ENCODE results near the gene MYL3. TPM values are rescaled to one million over a fixed set of nuclear protein-coding genes. Genes with fewer than 3 reads are reported as not detected.
A peak's percentile ranks its signal among the peaks of the same experiment; 100 is the strongest.
"Not testable (repeated sequence)": the region's sequence is repeated elsewhere in the genome, so short reads cannot be mapped to it uniquely, and the experiment has no call there.

Gene MYL3
- 3.3 TPM for total RNA-seq

DNA sequence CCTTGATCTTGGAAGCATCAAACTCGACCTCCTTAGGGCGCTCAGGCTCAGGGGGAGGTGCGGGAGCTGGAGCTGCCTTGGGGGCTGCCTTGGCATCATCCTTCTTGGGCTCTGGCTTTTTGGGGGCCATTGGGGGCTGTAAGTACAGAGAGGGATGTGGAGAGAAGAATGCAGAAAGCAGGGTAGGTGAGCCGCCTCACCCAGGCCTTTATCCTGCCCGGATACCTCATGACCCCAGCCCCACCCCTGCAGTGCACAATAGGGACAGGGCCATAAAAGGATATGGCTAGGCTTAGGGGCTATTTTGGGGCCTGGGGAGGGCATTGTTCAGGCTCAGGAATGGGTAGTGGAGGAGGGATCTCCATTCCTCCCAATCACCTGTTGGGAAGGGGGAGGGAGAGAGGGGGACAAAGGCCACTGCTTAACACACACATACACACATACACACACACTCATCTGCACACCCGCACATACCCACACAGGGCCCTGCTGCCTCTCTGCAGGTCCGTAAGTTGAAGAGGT lies at the start of gene MYL3:
TSS of gene MYL3 (minus strand) at position 184 of the 522 bp plus-strand sequence. CDS start at position 130, 54 bp downstream.
- peak; percentile 31 for DNase-seq (ENCODE audit: low spot score)
- intact Hi-C loops (cut with DNase I), result no loop called here
- ATAC-seq, result no peak

DNA sequence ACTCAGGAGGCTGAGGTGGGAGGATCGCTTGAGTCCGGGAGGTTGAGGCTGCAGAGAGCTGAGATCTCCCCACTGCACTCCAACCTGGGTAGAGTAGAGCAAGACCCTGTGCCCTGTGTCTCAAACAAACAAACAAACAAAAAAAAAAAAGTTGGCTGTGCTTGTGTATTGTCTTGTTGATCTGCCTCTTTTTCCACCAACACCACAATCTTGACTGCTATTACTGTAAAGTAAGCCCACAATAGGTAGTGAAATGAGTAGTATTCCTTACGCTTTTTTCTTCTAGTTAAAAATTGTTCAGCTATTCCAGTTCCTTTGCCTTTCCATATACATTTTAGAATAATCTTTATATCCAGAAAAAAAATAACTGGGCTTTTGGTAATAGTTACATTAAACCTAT lies 49.7 kb upstream of the MYL3 start:
- no peak for ATAC-seq

DNA sequence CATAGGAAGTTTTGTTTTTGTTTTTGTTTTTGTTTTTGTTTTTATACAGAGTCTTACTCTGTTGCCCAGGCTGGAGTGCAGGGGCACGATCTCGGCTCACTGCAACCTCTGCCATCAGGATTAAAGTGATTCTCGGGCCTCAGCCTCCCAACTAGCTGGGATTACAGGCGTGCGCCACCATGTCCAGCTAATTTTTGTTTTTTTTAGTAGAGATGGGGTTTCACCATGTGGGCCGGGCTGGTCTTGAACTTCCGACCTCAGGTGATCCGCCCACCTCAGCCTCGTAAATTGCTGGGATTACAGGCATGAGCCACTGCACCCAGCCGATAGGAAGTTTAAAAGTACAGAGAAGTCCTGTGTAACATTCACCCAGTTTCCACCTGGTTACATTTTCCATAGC lies 47.7 kb upstream of the MYL3 start:
- intact Hi-C loops (cut with DNase I); ATAC-seq: not testable (repeated sequence)
- DNase-seq (ENCODE audit: low spot score), result peak; percentile 39

More for the DNA sequence above, 49.7 kb upstream of the MYL3 start:
- intact Hi-C loops (cut with DNase I), result no loop called here
- no peak for DNase-seq (ENCODE audit: low spot score)

DNA sequence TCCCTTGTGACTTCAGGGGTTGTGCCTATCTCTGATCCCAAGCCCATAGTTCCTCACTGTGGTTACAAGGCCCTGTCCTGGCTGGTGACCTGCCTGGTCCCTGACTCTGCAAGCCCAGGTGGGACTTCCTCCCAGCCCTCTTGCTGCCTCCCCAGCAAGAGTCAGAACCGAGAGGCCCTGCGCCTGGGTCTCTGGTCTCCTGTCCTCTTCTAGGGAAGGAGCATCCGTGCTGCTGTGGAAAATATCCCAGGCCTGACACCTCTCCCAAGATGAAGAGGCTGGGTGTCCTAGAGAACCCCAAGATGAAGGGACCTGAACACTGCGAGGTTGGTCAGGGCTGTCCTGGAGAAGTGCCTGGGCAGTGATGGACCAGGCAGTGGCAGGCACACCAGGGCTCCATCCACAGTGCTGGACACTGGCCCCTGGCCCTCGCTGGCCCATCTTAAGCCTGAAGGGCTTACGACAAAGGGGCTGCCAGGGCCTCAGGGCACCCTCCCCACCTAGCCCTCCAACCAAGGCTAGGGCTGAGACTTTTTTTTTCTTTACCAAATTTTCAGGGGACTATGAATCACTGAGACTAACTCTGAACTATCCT lies 47.0 kb upstream of the MYL3 start:
- intact Hi-C loops (cut with DNase I), result no loop called here
- ATAC-seq (no peak), DNase-seq (ENCODE audit: low spot score) (peak; percentile 43)

DNA sequence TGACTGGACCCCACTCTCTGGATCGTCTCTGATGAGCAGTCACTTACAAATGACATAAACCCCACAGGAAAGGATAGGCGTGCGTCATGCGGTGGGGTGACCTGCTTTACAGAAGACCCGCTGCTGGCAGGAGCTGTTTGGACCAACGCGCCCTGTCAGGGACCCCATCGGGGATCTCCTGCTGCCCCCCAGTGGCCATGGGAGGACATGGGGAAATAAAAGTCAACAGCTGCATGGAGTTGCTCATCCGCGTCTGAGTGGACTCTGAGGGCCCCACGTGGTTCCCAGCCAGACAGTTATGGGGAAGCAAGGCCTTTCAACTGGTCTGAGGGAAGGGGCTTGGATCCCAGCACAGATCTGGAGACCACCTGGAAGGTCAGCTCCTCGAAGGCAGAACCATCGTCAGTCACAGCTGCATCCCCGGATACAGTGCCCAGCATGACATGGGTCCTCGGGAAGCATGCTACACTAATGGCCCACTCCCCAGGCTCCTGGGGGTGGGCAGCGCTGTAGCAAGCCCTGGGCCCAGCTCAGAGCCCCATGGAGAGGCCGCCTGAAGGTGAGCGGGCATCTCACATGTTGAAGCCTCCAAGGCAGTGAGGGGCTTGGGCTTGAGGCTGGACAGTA lies 46.4 kb upstream of the MYL3 start:
- intact Hi-C loops (cut with DNase I), result loop anchor here (5.0 kb wide), 1 partner anchor 202 kb away; no protein-coding TSS in a partner anchor
- DNase-seq (ENCODE audit: low spot score), result peak; percentile 92
- ATAC-seq, result peak; percentile 84

DNA sequence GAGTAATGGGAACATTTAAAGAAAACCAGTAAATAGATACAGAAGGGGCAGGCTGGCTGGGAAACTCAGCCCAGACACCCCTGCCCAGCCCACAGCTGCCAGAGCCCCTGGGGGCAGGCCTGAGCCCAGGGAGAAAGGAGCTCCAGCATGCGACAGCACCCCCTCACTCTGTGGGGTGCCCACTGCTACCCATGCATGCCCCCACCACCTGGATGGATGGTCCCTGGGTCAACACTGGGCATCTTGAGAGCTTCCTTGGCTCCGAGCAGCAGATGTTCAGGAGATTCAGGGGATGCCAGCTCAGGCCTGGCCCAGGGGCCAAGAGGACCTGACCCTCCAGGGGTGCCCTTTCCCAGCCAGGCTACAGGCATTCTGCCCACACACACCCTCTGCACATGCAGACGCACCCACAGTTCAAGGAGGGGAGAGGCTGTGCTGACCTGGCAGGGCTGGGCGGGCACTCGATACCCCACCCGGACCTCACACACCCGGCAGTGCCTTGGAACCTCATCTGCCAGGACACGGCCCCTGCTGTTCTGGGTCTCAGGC lies 45.8 kb upstream of the MYL3 start:
- DNase-seq (ENCODE audit: low spot score) (peak; percentile 53), ATAC-seq (peak; percentile 40)
- intact Hi-C loops (cut with DNase I), result loop anchor here (5.0 kb wide), 1 partner anchor 202 kb away; no protein-coding TSS in a partner anchor

DNA sequence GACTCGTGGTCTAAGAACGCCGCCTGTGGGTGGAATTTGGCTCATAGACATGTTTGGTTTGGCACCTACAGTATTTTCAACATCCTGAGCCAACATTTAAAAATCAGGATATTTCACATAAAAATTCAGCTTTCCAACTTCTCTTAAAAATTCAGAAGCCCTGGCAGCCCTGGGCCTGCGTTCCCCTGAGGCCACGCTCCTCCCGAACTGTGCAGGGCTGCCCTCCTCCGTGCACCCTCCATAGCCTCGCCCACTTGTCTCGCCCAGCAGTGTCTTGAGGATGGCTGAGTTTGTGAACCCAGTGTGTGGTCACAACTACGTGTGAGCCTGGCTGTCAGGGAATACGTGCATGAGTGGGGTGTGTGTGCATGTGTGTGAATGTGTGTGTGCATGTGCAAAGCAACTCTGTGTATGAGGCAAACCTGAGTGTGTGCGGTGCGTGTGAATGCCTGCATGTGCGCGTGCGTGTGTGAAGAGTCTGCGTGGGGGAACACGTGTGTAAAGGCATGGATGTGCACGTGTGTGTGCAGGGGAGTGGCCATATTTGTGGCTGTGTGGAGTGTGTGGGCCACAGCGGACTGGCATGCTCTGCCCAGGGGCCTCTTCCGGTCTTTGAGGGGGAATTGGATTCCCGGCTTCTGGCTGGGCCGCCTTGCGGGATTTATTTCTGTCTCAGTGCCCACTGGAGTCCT lies 45.2 kb upstream of the MYL3 start:
- intact Hi-C loops (cut with DNase I), result loop anchor here (5.0 kb wide), 1 partner anchor 201 kb away; no protein-coding TSS in a partner anchor
- ATAC-seq (peak; percentile 77), DNase-seq (ENCODE audit: low spot score) (no peak)

DNA sequence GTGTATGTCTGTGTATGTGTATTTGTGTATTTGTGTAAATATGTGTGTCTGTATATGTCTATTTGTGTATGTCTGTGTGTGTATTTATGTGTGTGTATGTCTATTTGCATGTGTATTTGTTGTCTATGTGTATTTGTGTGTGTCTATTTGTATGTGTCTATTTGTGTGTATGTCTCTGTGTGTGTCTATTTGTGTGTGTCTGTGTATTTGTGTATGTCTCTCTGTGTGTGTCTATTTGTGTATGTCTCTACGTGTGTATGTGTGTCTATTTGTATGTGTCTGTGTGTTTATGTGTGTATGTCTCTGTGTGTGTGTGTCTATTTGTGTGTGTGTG lies 44.7 kb upstream of the MYL3 start:
- ATAC-seq (no peak), DNase-seq (ENCODE audit: low spot score) (no peak)
- intact Hi-C loops (cut with DNase I), result loop anchor here (5.0 kb wide), 1 partner anchor 201 kb away; no protein-coding TSS in a partner anchor

DNA sequence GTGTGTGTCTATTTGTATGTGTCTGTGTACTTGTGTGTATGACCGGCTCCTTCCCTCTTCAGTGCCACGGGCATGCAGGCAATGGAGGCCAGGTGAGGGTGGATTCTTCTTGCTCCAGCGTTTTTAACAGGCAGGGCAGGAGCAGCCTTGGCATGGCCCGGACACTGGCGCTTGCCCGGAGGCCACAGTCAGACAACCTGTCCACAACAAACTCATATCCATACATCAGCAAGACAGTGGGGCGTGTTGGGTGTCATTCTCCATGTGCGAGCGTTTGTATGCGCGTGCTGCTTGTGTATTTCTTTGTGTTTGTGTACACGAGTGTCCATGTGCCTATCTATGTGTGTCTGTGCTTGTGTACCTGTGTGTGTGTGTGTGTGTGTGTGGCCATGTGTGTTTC lies 44.0 kb upstream of the MYL3 start:
- intact Hi-C loops (cut with DNase I), result loop anchor here (5.0 kb wide), 1 partner anchor 200 kb away; no protein-coding TSS in a partner anchor
- ATAC-seq, result no peak
- DNase-seq (ENCODE audit: low spot score), result no peak

DNA sequence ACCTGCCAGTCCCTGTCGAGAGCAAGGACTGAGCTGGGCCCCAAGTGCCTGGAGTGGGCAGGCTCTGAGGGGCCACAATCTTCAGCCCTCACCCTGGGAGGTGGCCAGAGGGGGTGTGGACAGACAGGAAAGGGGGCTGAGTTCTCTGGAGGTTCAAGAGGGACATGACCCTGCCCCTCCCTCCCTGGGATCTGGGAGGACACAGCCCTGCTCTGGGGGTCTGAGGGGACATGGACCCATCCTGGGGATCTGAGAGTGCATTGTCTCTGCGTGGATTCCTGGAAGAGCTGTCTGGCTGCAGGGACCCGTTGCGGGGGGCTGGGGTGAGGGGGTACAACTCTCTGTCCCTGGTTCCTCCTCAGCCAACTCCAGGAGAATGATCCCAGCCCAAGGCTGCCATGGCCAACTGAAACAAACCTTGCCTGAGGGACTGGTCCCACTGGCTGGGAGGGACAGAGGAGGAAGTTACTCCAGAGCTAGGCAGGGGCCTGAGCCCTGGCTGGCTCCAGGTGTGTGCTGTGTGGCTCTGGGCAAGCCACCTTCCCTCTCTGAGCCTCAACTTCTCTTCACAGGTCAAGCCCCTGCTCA lies 43.3 kb upstream of the MYL3 start:
- ATAC-seq, result no peak
- intact Hi-C loops (cut with DNase I), result loop anchor here (5.0 kb wide), 1 partner anchor 199 kb away; no protein-coding TSS in a partner anchor
- DNase-seq (ENCODE audit: low spot score), result peak; percentile 57

DNA sequence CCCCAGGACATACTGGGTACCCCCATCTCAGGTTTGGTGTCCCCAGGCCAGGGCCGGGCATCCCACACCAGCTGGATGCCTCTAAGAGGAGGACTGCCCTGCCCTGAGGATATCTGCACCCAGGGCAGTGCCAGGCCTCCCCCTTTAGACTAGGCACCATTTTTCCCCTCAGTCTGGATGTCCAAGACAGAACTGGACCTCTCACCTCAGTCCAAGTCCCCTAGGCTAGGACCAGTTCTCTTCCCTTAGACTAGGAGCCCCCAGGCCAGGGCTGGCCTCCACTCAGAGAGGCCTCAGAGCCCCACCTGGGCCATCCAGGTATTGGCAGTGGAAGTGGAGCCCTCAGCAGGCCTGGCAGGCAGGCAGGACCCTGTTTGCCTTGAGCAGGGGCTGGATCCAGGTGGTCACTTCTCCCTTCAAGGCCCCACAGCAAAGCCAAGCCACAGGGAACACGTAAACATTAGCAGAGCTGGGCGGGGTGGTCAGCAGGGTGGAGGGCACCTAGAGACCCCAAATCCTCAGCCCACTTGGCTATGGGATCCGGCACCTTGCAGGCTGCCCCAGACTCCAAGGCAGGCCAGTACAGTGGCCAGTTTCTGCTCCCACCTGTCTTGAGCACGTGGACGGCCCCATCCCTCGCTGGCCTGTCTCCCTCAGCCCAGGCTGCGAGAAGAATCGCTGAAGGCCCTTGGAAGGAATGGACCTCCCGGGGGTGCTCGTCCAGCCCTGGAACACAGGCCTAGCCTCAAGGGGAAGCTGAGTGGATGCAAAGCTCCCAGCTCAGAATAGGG lies 42.6 kb upstream of the MYL3 start:
- ATAC-seq (no peak), DNase-seq (ENCODE audit: low spot score) (peak; percentile 47)
- intact Hi-C loops (cut with DNase I), result loop anchor here (5.0 kb wide), 1 partner anchor 199 kb away; no protein-coding TSS in a partner anchor

DNA sequence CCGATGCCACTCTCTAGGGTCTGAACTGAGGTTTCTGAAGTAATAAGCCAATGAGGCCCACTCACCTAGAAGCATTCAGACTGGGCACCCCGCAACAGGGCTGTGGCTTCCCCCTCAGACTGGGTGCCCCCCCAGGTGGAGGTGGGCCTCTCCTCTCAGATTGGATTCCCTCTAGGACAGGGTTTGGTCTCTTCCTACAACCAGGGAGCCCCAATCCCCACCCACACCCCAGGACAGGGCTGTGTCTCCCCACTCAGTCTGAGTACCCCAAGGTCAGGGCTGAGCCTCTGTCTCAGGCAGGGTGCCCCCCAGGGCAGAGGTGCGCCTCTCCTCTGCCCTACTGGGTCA lies 41.9 kb upstream of the MYL3 start:
- intact Hi-C loops (cut with DNase I), result loop anchor here (5.0 kb wide), 1 partner anchor 198 kb away; no protein-coding TSS in a partner anchor

DNA sequence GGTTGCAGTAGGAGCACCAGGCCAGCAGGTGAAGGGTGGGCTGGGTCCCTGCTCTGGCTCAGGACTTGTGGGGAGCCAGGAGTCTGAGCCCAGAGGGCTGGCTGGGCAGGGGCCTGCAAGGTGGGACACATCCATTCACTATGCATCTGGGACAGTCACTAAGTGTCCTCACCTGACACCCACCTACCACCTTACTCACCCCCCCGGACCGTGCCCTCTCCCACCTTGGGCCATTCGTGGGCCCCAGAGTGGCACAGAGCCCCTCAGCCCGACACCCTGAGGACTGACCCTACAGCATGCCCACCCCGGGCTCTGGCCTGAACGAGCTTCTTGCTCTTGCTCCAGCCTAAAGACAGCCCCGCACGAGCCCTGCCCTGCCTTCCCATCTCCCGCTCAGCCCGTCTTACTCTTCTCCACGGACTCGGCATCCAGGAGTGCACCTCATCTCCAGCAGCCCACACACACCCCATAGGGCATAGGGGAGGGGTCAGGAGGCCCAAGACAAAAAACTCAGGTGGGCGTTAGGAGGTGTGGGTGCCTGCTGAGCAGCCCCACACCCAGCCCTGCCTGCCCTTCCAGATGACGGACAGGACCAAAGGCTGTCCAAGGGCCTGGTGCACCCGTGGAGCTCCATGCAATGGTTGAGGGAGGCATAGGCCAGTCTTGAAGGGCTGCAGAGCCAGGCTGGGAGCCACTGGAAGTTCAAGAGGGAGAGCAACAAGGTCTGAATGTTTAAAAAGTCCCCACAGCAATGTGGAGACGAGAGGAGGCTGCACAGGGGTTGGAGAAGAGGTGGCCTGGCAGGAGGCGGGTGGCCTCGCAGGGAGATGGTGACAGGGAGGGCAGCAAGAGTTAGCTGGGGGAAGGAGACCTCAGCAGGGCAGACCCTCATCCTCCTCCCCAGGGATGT lies 41.3 kb upstream of the MYL3 start:
- DNase-seq (ENCODE audit: low spot score) (peak; percentile 57), ATAC-seq (no peak)
- intact Hi-C loops (cut with DNase I), result loop anchor here (5.0 kb wide), 1 partner anchor 197 kb away; no protein-coding TSS in a partner anchor

More for the DNA sequence above, 41.9 kb upstream of the MYL3 start:
- no peak for ATAC-seq
- DNase-seq (ENCODE audit: low spot score), result no peak

DNA sequence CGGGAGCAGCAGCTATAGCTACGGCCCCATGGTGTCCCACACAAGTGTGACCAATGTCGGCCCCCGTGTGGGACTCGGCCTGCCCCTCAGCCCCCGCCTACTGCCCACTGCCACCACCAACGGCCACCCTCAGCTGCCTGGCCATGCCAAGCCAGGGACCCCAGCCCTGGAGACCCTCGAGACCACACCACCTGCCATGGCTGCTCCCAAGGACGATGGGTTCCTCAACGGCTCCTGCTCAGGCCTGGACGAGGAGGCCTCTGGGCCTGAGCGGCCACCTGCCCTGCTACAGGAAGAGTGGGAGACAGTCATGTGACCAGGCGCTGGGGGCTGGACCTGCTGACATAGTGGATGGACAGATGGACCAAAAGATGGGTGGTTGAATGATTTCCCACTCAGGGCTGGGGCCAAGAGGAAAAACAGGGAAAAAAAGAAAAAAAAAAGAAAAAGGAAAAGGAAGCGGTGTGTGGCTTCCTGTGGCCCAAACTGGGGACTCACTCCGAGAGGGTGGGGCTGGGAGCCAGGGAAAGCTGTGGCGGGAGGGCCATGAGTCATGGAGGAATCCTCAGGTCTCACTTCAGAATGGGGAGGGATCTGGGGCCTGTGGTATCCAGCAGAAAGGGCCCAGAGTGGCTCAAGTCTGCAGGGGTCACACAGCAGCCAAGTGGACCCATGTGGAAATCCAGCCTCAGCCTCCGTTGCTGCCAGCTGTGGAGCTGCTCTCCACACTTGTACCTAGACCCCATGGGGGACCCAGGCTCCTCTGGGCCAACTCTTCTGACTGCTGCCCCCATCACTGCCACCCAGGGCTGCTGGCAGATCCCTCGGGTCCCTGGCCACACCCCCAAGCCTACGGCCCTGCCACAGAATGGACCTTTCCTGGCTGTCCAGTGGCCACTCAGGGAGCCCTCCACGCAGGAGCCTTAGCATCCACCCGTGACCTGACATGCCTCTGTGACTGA lies 40.4 kb upstream of the MYL3 start:
- intact Hi-C loops (cut with DNase I), result no loop called here
- no peak for ATAC-seq
- DNase-seq (ENCODE audit: low spot score), result peak; percentile 47

DNA sequence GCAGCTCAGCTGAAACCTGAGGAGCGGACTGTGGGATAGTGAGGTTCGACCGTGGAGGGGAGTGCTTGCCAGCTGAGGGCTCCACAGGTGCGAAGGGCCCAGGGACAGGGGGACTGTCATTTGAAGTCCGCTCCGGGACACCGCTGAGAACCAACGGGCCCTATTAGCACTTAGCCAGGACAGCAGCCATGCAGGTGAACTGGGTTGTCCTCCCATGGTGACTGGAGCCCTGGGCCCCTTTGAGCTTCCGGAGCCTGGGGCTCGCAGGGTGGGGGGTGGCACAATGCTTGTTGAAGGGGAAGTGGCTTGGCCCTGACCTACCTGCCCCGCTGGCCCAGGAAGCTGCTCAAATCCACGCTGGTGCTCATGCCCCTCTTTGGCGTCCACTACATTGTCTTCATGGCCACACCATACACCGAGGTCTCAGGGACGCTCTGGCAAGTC lies 39.0 kb upstream of the MYL3 start:
- intact Hi-C loops (cut with DNase I), result no loop called here
- no peak for DNase-seq (ENCODE audit: low spot score)
- no peak for ATAC-seq

DNA sequence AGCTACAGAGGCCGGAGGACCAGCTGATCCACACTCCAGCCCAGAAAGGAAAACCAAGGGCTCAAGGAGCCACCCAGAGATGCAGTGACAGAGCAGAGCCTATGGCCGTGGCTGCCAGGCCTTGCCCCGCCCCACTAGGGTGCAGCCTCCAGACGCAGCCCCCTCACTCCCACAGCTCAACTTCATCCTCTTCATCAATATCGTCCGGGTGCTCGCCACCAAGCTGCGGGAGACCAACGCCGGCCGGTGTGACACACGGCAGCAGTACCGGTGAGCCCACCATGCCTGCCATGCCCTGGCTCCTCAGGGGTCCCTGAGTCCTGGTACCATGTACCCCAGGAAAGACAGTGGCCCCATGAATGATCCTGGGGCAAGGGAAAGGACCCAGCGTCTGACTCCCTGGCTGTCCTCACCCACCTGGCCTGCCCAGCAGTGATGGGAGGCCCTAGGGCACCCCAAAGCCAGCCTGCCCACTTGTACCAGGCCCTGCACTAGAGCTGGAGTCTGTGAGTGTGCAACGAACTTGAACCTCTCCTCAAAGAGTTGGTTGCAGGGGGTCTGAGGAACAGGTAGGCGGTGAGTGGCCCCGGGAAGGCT lies 38.4 kb upstream of the MYL3 start:
- intact Hi-C loops (cut with DNase I), result no loop called here
- DNase-seq (ENCODE audit: low spot score) (no peak), ATAC-seq (no peak)
